ENCODE results near the gene AIM2. TPM values are rescaled to one million over a fixed set of nuclear protein-coding genes. Genes with fewer than 3 reads are reported as not detected.
"Not testable (repeated sequence)": the region's sequence is repeated elsewhere in the genome, so short reads cannot be mapped to it uniquely, and the experiment has no call there.

Gene AIM2
- polyA plus RNA-seq, 1 of the 3 experiments (the other 2 are of a cell fraction), result 1.1 TPM

- Histone ChIP-seq H3K4me1 (ENCODE audit: control insufficient read depth in 1 of 2, insufficient read depth in 2 of 2, low read depth in 1 of 2, low read length in 1 of 2) (no peaks in the 10 kb centered on the region), H3K79me2 (ENCODE audit: insufficient read depth) (peaks cover 43% of the 10 kb centered on the region), H3K27me3 (ENCODE audit: insufficient read depth) (no peaks in the 10 kb centered on the region), H3K36me3 (replicated peaks in 1 of 2; ENCODE audit: control insufficient read depth in 1 of 2, insufficient read depth in 2 of 2, low read length in 1 of 2) (peaks cover 52 to 81% of the 10 kb centered on the region in 2 experiments), H3K9ac (no peak overlapping the region), H3K9me2 (no peaks in the 10 kb centered on the region), H3K27ac (ENCODE audit: low read depth in 2 of 2, low read length in 1 of 2) (no peak overlapping the region), H3K4me3 (ENCODE audit: low read depth in 2 of 2, low read length in 1 of 2) (no peak overlapping the region), H3K4me2 (no peak overlapping the region), H3F3A (replicated peaks; ENCODE audit: insufficient read depth) (no peaks in the 10 kb centered on the region), H3K9me3 (no peaks in the 10 kb centered on the region), H4K20me1 (ENCODE audit: insufficient read depth) (no peaks in the 10 kb centered on the region), H2AFZ (ENCODE audit: low read depth) (no peak overlapping the region)
- TF ChIP-seq ELF1 (IDR thresholded peaks at IDR 0.05) (no peak), RAD21 (IDR thresholded peaks at IDR 0.05; ENCODE audit: low read length) (no peak), GABPA (IDR thresholded peaks at IDR 0.05; ENCODE audit: low read depth) (no peak), TAF1 (IDR thresholded peaks at IDR 0.05; ENCODE audit: borderline replicate concordance, low read depth, low read length) (no peak)
- CTCF ChIA-PET, result no interaction called here
- POLR2A ChIA-PET, result no interaction called here
- no peak for DNase-seq
- 54% methylated on average over 3 of the region's 3 CpGs for WGBS (ENCODE audit: low lambda C conversion rate)
Observed at GRCh38 chr1:159030877-159031447, 45.6 kb downstream of the AIM2 start.

GRCh38 chr1:159030311-159030710 lies 46.3 kb downstream of the AIM2 start:
- H3K79me2 ChIP-seq (ENCODE audit: insufficient read depth), result peaks cover 50% of the 10 kb centered on the region
- no peak overlapping the region for H3K4me3 ChIP-seq (ENCODE audit: low read depth in 2 of 2, low read length in 1 of 2)
- no peak overlapping the region for H2AFZ ChIP-seq (ENCODE audit: low read depth)
- CTCF ChIA-PET, result no interaction called here
- POLR2A ChIA-PET, result no interaction called here
- WGBS (ENCODE audit: low lambda C conversion rate), result 80% methylated on average over 1 of the region's 1 CpG
- H3K4me2 ChIP-seq, result no peak overlapping the region
- H3K27ac ChIP-seq (ENCODE audit: low read depth in 2 of 2, low read length in 1 of 2), result no peak overlapping the region
- H4K20me1 ChIP-seq (ENCODE audit: insufficient read depth), result no peaks in the 10 kb centered on the region
- H3K4me1 ChIP-seq (ENCODE audit: control insufficient read depth in 1 of 2, insufficient read depth in 2 of 2, low read depth in 1 of 2, low read length in 1 of 2), result no peaks in the 10 kb centered on the region
- no peaks in the 10 kb centered on the region for H3K9me3 ChIP-seq
- no peaks in the 10 kb centered on the region for H3F3A ChIP-seq (replicated peaks; ENCODE audit: insufficient read depth)
- H3K9ac ChIP-seq, result no peak overlapping the region
- no peaks in the 10 kb centered on the region for H3K27me3 ChIP-seq (ENCODE audit: insufficient read depth)
- H3K9me2 ChIP-seq, result no peaks in the 10 kb centered on the region
- no peak for TF ChIP-seq YY1 (IDR thresholded peaks at IDR 0.05; ENCODE audit: low read depth)
- DNase-seq, result no peak
- peaks cover 45 to 80% of the 10 kb centered on the region in 2 experiments for H3K36me3 ChIP-seq (replicated peaks in 1 of 2; ENCODE audit: control insufficient read depth in 1 of 2, insufficient read depth in 2 of 2, low read length in 1 of 2)

- H3K4me1 ChIP-seq (ENCODE audit: control insufficient read depth in 1 of 2, insufficient read depth in 2 of 2, low read depth in 1 of 2, low read length in 1 of 2); H3K4me2 ChIP-seq; H3K27ac ChIP-seq (ENCODE audit: low read depth in 2 of 2, low read length in 1 of 2); H3K27me3 ChIP-seq (ENCODE audit: insufficient read depth); H3K9me3 ChIP-seq; H3K9ac ChIP-seq; DNase-seq; H3K9me2 ChIP-seq; H3F3A ChIP-seq (replicated peaks; ENCODE audit: insufficient read depth); CTCF ChIA-PET; H3K4me3 ChIP-seq (ENCODE audit: low read depth in 2 of 2, low read length in 1 of 2); H4K20me1 ChIP-seq (ENCODE audit: insufficient read depth); H2AFZ ChIP-seq (ENCODE audit: low read depth); POLR2A ChIA-PET: not testable (repeated sequence)
- peaks cover 59% of the 10 kb centered on the region for H3K79me2 ChIP-seq (ENCODE audit: insufficient read depth)
- 54% methylated on average over 2 of the region's 2 CpGs for WGBS (ENCODE audit: low lambda C conversion rate)
- H3K36me3 ChIP-seq (replicated peaks in 1 of 2; ENCODE audit: control insufficient read depth in 1 of 2, insufficient read depth in 2 of 2, low read length in 1 of 2), result peaks cover 35 to 76% of the 10 kb centered on the region in 2 experiments
Observed at GRCh38 chr1:159026841-159027240, 49.7 kb downstream of the AIM2 start.

GRCh38 chr1:159025043-159025442 lies 51.5 kb downstream of the AIM2 start:
- no peak overlapping the region for H3K27ac ChIP-seq (ENCODE audit: low read depth in 2 of 2, low read length in 1 of 2)
- no peak overlapping the region for H3K4me3 ChIP-seq (ENCODE audit: low read depth in 2 of 2, low read length in 1 of 2)
- H3K27me3 ChIP-seq (ENCODE audit: insufficient read depth), result no peaks in the 10 kb centered on the region
- ChIA-PET POLR2A (no interaction called here), CTCF (interaction anchor here (0.7 kb wide), 1 partner anchor 30 kb away, joined by 3 read pairs; no protein-coding TSS in a partner anchor)
- no peaks in the 10 kb centered on the region for H3F3A ChIP-seq (replicated peaks; ENCODE audit: insufficient read depth)
- no peak for DNase-seq
- H2AFZ ChIP-seq (ENCODE audit: low read depth), result no peak overlapping the region
- H3K9me3 ChIP-seq, result no peaks in the 10 kb centered on the region
- no peaks in the 10 kb centered on the region for H4K20me1 ChIP-seq (ENCODE audit: insufficient read depth)
- WGBS (ENCODE audit: low lambda C conversion rate), result 74% methylated on average over 7 of the region's 7 CpGs
- no peaks in the 10 kb centered on the region for H3K9me2 ChIP-seq
- peaks cover 31 to 88% of the 10 kb centered on the region in 2 experiments for H3K36me3 ChIP-seq (replicated peaks in 1 of 2; ENCODE audit: control insufficient read depth in 1 of 2, insufficient read depth in 2 of 2, low read length in 1 of 2)
- peaks cover 61% of the 10 kb centered on the region for H3K79me2 ChIP-seq (ENCODE audit: insufficient read depth)
- no peak overlapping the region for H3K9ac ChIP-seq
- 0 out of 4 replicates have a peak, but pooled peaks cover 0 to 4% of the 10 kb centered on the region in 2 experiments for H3K4me1 ChIP-seq (ENCODE audit: control insufficient read depth in 1 of 2, insufficient read depth in 2 of 2, low read depth in 1 of 2, low read length in 1 of 2)
- TF ChIP-seq FOXJ3 (CRISPR knock-in tag; IDR thresholded peaks at IDR 0.05) (no peak), NFIC (IDR thresholded peaks at IDR 0.05; ENCODE audit: borderline replicate concordance) (no peak), REST (IDR thresholded peaks at IDR 0.05; ENCODE audit: low read depth, low read length) (no peak), GATA2 (CRISPR knock-in tag; IDR thresholded peaks at IDR 0.05) (no peak), RAD21 (IDR thresholded peaks at IDR 0.05; ENCODE audit: low read length) (no peak)
- H3K4me2 ChIP-seq, result no peak overlapping the region

Measured in SK-N-SH (cell line).